Motor neuron (in vitro differentiated cells): ENCODE data around the gene SOBP. TPM values are rescaled to one million over a fixed set of nuclear protein-coding genes. Genes with fewer than 3 reads are reported as not detected.
"Not testable (repeated sequence)": the region's sequence is repeated elsewhere in the genome, so short reads cannot be mapped to it uniquely, and the experiment has no call there.

ENCODE experiments used
- ATAC-seq, 8 experiments: fragments of 200-7000 bp; cut with Tn5 transposase; replicated peaks in 6 of 8; 2 replicates each; pipeline ENCODE4 v1.8.0; 2021; ENCODE audit warnings: mild to moderate bottlenecking in 8 of 8, moderate library complexity in 8 of 8
- H3K27ac ChIP-seq, 2 donors: fragments of 250-450 bp; sonication (Bioruptor Pico); 2 replicates each; pipeline ENCODE4 v1.9.0; 2021; ENCODE audit warnings: antibody characterized with exemption in 2 of 2, mild to moderate bottlenecking in 2 of 2, moderate library complexity in 1 of 2
- H3K4me1 ChIP-seq, 2 donors: fragments of 250-450 bp; sonication (Bioruptor Pico); replicated peaks in 1 of 2; 2 replicates each; pipeline ENCODE4 v1.6.1; 2021; ENCODE audit warnings: antibody characterized with exemption in 2 of 2, mild to moderate bottlenecking in 2 of 2, moderate library complexity in 1 of 2
- H3K4me3 ChIP-seq, 5 donors: fragments of 250-450 bp; sonication (Bioruptor Pico); 2 replicates each; pipeline ENCODE4 v1.9.0; 2021; ENCODE audit warnings: antibody characterized with exemption in 5 of 5, mild to moderate bottlenecking in 5 of 5, moderate library complexity in 4 of 5
- WGBS, 10 experiments: fragments of 450-650 bp; shearing (Covaris generic); methylation state at CpG; one replicate each; pipeline ENCODE4 v1.0.0; 2022; 5-methylcytosine and 5-hydroxymethylcytosine counted together
- in situ Hi-C, 9 experiments: fragments of 400-800 bp; cut with MboI; loops; one replicate each; pipeline ENCODE4 v1.15.0; 2021; ENCODE audit warnings: low sequenced_read_pairs in 9 of 9, low pct_unique_long_range_greater_than_20kb in 2 of 9; ENCODE audit not compliant: unreplicated experiment in 9 of 9
- total RNA-seq, 8 experiments: library from RNA; unstranded; fragments of 300-600 nt; gene quantifications; 2 replicates each; pipeline versions ENCODE4 v1.2.3 to v1.2.4, GENCODE V29; 2022

The SOBP gene
- total RNA-seq, 8 experiments from 2014 or later, result 1.2 to 42.5 (median 9.6) TPM

DNA sequence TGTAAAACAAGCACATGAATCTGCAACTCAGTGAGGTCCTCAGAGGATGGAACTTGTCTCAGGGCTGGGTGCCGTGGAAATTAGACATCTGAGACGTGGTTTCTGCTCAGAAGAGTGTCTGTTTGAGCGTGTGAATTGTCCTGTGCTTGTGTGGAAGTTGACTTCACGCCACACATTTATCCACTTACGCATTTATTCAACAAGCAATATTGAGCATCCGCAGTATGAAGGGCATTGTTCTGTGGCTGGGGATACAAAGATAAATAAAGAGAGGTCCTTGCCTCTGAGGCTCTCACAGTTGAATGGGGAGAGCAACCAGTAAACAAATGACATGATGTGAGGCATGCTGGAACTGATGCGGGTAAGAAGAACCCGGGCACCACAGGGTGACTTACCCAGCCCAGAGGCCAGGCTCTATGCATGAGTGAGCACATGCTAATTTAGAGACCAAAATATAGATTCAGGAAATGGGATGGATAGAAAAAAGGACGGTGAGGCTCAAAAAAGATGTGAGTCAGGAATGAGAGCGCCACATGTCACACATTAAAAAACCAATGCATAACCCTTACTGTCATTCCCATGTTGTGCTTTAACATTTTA is 60.4 kb downstream of the SOBP start:
- 0 to 97% (median 85%) methylated on average over 1 to 9 of the region's 10 CpGs; no CpG with 5 or more reads in 2 of the 10 experiments for WGBS, 10 experiments
- Histone ChIP-seq H3K4me1 (peaks cover 18 to 21% of the 10 kb centered on the region in 2 donors), H3K27ac (no peak overlapping the region), H3K4me3 (no peak overlapping the region)
- in situ Hi-C loops, result no loop called here
- ATAC-seq, result peak in 4 of 8 experiments; percentile 21 to 79 (median 55)

DNA sequence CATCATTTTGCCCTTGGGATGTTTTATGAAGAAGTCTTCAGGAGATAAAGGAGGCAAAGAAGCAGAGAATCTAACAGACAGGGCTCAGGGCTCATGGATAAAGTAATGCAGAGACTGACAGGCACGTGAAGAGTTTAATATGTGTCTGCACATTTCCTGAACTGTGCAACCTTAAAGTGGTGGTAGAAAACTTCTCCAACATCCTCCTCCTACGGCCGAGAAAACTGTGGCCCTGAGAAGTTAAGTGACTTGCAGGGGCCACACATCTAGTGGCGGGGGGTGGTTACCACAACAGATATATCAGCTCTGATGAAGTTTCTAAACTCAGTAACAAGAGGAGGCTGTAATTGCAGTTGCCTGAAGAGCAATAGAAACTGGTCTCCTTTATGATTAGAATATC is 61.0 kb downstream of the SOBP start:
- Histone ChIP-seq H3K4me1 (peaks cover 24 to 27% of the 10 kb centered on the region in 2 donors), H3K27ac (no peak overlapping the region), H3K4me3 (no peak overlapping the region)
- in situ Hi-C loops, result no loop called here
- peak in 1 of 8 experiments; percentile 11 for ATAC-seq
- WGBS, 10 experiments, result 69 to 100% (median 91%) methylated on average over 1 to 4 of the region's 4 CpGs; no CpG with 5 or more reads in 4 of the 10 experiments

GRCh38 chr6:107553121-107553520 is 63.2 kb downstream of the SOBP start:
- H3K27ac ChIP-seq, in situ Hi-C loops, ATAC-seq, H3K4me3 ChIP-seq: not testable (repeated sequence)
- 60 to 100% (median 89%) methylated on average over 1 to 5 of the region's 6 CpGs for WGBS, 10 experiments
- H3K4me1 ChIP-seq, result peaks cover 28 to 29% of the 10 kb centered on the region in 2 donors

GRCh38 chr6:107554326-107554725 is 64.4 kb downstream of the SOBP start:
- in situ Hi-C loops, result no loop called here
- H3K4me3 ChIP-seq, result no peak overlapping the region
- H3K4me1 ChIP-seq, result peaks cover 28 to 29% of the 10 kb centered on the region in 2 donors
- peak in 1 of 8 experiments; percentile 27 for ATAC-seq
- peak overlapping the region in 1 of 2 donors; percentile 24 for H3K27ac ChIP-seq
- WGBS, 10 experiments, result 37 to 100% (median 80%) methylated on average over 1 to 2 of the region's 2 CpGs; no CpG with 5 or more reads in 1 of the 10 experiments

DNA sequence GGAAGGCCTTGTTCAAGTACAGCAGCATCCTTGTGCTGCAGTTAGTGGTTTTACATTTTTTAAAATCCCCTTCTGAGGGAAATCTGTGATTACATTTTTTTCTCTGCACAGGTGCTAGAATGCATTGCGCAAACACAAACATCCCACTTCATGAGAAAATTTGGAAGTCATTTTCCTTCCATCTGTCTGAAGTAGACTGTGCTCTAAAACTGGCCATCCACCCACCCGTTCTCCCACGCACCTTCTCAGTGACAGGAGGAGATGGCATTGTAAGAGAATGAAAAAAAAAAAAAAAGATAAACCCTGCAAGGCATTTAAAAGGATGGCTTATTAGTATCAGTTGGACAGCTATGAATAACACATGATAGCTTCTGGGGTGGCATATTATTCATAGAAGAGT is 65.0 kb downstream of the SOBP start:
- Histone ChIP-seq H3K4me1 (peaks cover 28 to 29% of the 10 kb centered on the region in 2 donors), H3K4me3 (no peak overlapping the region), H3K27ac (no peak overlapping the region)
- in situ Hi-C loops, result no loop called here
- ATAC-seq, result peak in 4 of 8 experiments; percentile 18 to 35 (median 26)
- WGBS, 10 experiments, result 57 to 100% (median 94%) methylated on average over 1 to 3 of the region's 3 CpGs; no CpG with 5 or more reads in 1 of the 10 experiments

DNA sequence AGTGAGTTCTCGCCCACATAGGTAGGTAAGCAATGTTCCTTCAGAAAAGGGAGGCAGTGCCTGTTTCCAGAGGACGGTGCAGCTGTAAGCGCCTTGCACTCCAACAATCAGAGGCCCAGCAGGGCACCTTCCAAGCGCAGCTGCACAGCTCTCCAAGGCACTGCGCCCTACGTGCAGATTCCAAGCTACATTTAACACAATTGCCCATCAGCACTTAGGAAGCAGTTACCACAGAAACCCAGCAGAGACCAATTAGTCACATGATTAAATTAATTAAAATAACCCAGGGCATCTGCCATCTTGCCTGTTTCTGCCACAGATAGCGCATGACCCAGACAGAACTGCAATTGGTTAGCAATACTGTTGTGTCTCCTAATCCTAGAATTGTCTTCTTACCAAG is 65.5 kb downstream of the SOBP start:
- in situ Hi-C loops, result no loop called here
- no peak overlapping the region for H3K4me3 ChIP-seq
- ATAC-seq, result peak in 5 of 8 experiments; percentile 78 to 94 (median 82)
- H3K4me1 ChIP-seq, result peaks cover 28 to 29% of the 10 kb centered on the region in 2 donors
- WGBS, 10 experiments, result 67 to 100% (median 82%) methylated on average over 1 to 6 of the region's 7 CpGs; no CpG with 5 or more reads in 2 of the 10 experiments
- H3K27ac ChIP-seq, result no peak overlapping the region

DNA sequence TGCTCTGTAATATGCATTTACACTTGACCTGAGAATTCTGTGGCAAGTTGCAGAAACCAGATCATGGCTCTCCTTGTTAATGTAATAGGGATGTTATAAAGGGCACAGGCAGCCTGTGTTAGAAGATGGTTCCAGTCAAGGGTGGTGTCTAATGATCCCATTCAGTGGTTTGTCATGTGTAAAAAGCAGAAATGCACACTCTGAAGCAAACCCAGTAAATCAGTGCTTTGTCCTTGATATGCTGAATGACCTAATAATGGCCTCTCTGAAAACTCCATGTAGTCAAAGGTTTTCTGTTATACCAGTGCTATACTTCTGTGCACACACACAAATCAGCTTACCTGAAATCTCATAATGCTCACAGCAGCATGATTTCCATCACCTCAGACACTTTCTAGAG is 66.2 kb downstream of the SOBP start:
- H3K4me3 ChIP-seq, result no peak overlapping the region
- in situ Hi-C loops, result no loop called here
- H3K4me1 ChIP-seq, result peaks cover 28 to 29% of the 10 kb centered on the region in 2 donors
- peak in 4 of 8 experiments; percentile 15 to 65 (median 30) for ATAC-seq
- H3K27ac ChIP-seq, result no peak overlapping the region

DNA sequence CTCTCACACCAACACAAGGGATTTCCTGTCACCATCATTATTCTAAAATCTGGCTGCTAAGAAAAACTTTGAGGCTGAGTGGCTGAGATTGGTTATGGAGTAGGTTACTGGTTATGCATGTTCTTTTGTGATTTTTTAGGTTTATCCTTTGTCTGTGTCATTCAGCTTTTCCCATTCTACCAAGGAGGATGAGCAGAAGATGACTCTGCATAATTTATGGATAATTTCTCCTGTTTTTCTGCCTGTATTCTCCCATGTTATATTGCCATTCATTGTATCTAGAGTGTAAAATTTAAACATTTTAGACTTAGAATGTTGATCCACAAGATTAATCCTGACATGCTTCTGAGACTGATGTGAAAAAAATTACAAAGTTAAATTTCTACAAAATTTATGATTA is 67.8 kb downstream of the SOBP start:
- no peak for ATAC-seq
- in situ Hi-C loops, result no loop called here
- H3K4me1 ChIP-seq, result peaks cover 28 to 34% of the 10 kb centered on the region in 2 donors
- H3K4me3 ChIP-seq, result no peak overlapping the region
- H3K27ac ChIP-seq, result no peak overlapping the region

DNA sequence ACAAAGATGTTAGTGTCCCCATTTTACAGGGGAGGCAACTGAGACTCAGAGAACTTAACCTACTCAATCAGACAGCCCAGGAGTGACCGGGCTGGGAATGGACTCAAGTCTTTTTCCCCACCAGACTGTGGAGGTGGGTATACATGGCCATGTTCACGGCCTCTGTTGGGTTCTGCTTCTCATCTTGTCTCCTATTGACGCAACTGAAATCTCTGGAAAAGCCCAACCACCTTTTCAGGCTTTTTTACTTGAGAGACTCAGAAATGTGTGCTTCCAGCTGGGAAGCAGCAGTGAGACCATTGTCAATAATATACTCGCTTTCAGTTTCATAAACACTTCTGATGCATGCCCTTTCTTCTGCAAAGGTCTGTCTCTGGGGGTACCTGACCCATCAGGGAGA is 70.7 kb downstream of the SOBP start:
- no peak overlapping the region for H3K27ac ChIP-seq
- no peak overlapping the region for H3K4me3 ChIP-seq
- WGBS, 10 experiments, result 70 to 94% (median 87%) methylated on average over 2 to 4 of the region's 4 CpGs; no CpG with 5 or more reads in 7 of the 10 experiments
- no peak for ATAC-seq
- H3K4me1 ChIP-seq, result peaks cover 26 to 32% of the 10 kb centered on the region in 2 donors
- in situ Hi-C loops, result no loop called here

- peak in 4 of 8 experiments; percentile 44 to 60 (median 49) for ATAC-seq
- 0 to 40% (median 34%) methylated on average over 1 to 3 of the region's 3 CpGs; no CpG with 5 or more reads in 4 of the 10 experiments for WGBS, 10 experiments
- in situ Hi-C loops, result no loop called here
- peaks cover 20 to 25% of the 10 kb centered on the region in 2 donors for H3K4me1 ChIP-seq
- H3K4me3 ChIP-seq, result no peak overlapping the region
- H3K27ac ChIP-seq, result no peak overlapping the region
Measured at GRCh38 chr6:107561306-107561705, 71.4 kb downstream of the SOBP start.

DNA sequence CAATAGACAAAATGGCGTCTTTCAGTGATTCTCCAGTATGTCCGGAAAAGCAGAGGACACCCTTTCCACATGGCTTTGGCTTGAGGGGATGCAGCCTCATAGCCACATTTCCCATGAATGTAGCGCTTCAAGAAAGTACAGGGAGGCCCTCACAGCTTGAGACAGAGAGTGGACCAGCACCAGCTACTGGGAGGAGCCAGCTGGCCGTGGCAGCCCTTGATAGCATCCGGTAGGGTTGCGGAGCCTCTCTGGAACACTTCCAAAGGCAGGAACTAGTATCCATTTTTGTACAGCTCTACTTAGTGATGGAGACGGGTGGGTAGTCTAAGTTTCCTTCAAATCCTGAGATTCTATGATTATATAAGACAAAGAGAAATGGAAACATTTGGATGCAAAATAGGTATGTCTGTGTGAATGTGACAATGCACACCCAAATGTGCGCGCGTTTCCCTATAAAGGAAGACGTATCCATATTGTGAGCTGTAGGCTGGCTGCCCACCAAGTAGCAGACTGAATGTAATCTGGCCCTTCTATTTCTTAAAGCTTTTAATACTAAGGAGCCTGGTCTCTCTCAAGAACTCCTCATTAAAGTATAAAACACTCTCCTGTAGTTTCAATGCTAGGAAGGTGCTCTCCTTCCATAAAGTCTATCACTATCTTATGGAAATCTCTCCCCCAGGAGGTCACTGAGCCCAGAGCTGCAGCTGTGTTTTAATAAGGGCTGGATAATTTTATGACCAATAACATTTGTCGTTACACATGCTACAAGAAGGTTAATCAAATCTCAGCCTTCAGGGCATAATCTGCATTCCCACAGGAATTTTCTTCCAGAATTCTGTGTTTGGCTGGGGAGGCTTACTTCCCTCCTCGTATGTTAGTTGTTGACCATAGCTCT is 74.0 kb downstream of the SOBP start:
- in situ Hi-C loops, result no loop called here
- no peak overlapping the region for H3K4me3 ChIP-seq
- peak in 2 of 8 experiments; percentile 35 to 81 for ATAC-seq
- peaks cover 17 to 21% of the 10 kb centered on the region in 2 donors for H3K4me1 ChIP-seq
- 74 to 100% (median 86%) methylated on average over 1 to 11 of the region's 13 CpGs for WGBS, 10 experiments
- H3K27ac ChIP-seq, result no peak overlapping the region

DNA sequence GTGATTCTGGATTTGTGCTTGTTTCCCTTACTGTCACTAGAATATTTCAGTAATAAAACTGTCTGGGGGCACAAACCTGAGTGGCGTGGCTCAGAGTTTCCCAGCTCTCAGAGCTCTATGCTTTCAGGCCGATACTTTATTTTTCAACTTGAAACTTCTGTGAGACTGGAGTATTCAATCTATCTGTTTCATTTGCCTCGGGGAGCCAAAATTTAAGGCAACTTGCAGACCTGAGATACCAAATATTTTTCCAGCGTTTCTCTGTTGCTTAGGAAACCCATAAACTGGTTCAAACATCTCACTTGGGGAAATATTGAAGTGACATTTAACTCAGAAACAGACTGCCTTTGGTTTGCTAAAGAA is 74.7 kb downstream of the SOBP start:
- WGBS, 10 experiments, result 0 to 87% (median 61%) methylated on average over 1 to 4 of the region's 4 CpGs; no CpG with 5 or more reads in 1 of the 10 experiments
- ATAC-seq, result no peak
- Histone ChIP-seq H3K27ac (no peak overlapping the region), H3K4me1 (peaks cover 17 to 21% of the 10 kb centered on the region in 2 donors), H3K4me3 (no peak overlapping the region)
- in situ Hi-C loops, result no loop called here

GRCh38 chr6:107565165-107565723 is 75.3 kb downstream of the SOBP start:
- Histone ChIP-seq H3K27ac (no peak overlapping the region), H3K4me3 (no peak overlapping the region), H3K4me1 (peaks cover 17 to 21% of the 10 kb centered on the region in 2 donors)
- 29 to 100% (median 90%) methylated on average over 1 to 3 of the region's 7 CpGs; no CpG with 5 or more reads in 5 of the 10 experiments for WGBS, 10 experiments
- in situ Hi-C loops, result no loop called here
- ATAC-seq, result no peak
